Upper lobe of left lung (tissue), 4 donors: Measurements from ENCODE around the gene CDH12.

Source experiments
- CTCF ChIP-seq, 6 experiments: fragments of 450-650 bp in 4 of 6; fragments of 200-600 bp in 2 of 6; sonication (generic) in 2 of 6; IDR thresholded peaks; one replicate each; pipeline ENCODE4 v1.5.1; 2016 to 2019; ENCODE audit warnings: antibody characterized with exemption in 6 of 6
- EP300 ChIP-seq, 4 donors: sonication (generic); formaldehyde crosslinking; IDR thresholded peaks; one replicate each; pipeline ENCODE4 v1.5.1; 2017; ENCODE audit warnings: antibody characterized with exemption in 4 of 4, control low read depth in 2 of 4
- POLR2A ChIP-seq, 4 donors: fragments of 450-650 bp; IDR thresholded peaks; one replicate each; pipeline ENCODE4 v1.5.1; 2016 to 2017; ENCODE audit warnings: antibody characterized with exemption in 4 of 4, mild to moderate bottlenecking in 2 of 4

- no peak for TF ChIP-seq EP300 (IDR thresholded peaks at IDR 0.05)
- no peak for TF ChIP-seq POLR2A (IDR thresholded peaks at IDR 0.05)
- no peak for TF ChIP-seq CTCF (IDR thresholded peaks at IDR 0.05)
These were observed 576.1 kb downstream of the CDH12 start for GRCh38 chr5:22277006-22277405.
